Measurements from ENCODE around the gene NELFB. TPM values are rescaled to one million over a fixed set of nuclear protein-coding genes. Genes with fewer than 3 reads are reported as not detected.

NELFB gene
- total RNA-seq, 1 experiment from 2014 or later = 40.5 TPM

GRCh38 chr9:137247916-137248175 lies 7.3 kb upstream of the NELFB start:
- Mint-ChIP-seq H3K27ac (ENCODE audit: low read depth, unreplicated experiment) (no peak overlapping the region), H3K9me3 (ENCODE audit: unreplicated experiment) (no peaks in the 10 kb centered on the region), H3K4me1 (ENCODE audit: insufficient read depth, unreplicated experiment) (peaks cover 15% of the 10 kb centered on the region), H3K4me3 (ENCODE audit: unreplicated experiment) (no peak overlapping the region), H3K36me3 (ENCODE audit: insufficient read depth, unreplicated experiment) (peaks cover 16% of the 10 kb centered on the region), H3K27me3 (ENCODE audit: insufficient read depth, unreplicated experiment) (no peaks in the 10 kb centered on the region)
- POLR2A ChIA-PET = interaction anchor here (0.6 to 8.6 kb wide), 3 partner anchors 7 to 43 kb away, joined by 3 to 118 read pairs (median 4); partner anchors contain the start of gene NELFB
- no peak for TF ChIP-seq CTCF (IDR thresholded peaks at IDR 0.05; ENCODE audit: unreplicated experiment)
- no peak for DNase-seq (ENCODE audit: unreplicated experiment)
- intact Hi-C loops (cut with micrococcal nuclease) = no loop called here
- CTCF ChIA-PET = interaction anchor here (0.5 to 0.9 kb wide), 2 partner anchors 11 to 257 kb away, joined by 3 read pairs; no protein-coding TSS in a partner anchor
- BruUV-seq (replicated peaks) = no TSS peak

GRCh38 chr9:137250329-137251193 lies 4.6 kb upstream of the NELFB start:
- Mint-ChIP-seq H3K9me3 (ENCODE audit: unreplicated experiment) (no peaks in the 10 kb centered on the region), H3K4me3 (ENCODE audit: unreplicated experiment) (no peak overlapping the region), H3K27me3 (ENCODE audit: insufficient read depth, unreplicated experiment) (no peaks in the 10 kb centered on the region), H3K27ac (ENCODE audit: low read depth, unreplicated experiment) (no peak overlapping the region), H3K4me1 (ENCODE audit: insufficient read depth, unreplicated experiment) (no peaks in the 10 kb centered on the region), H3K36me3 (ENCODE audit: insufficient read depth, unreplicated experiment) (peaks cover 7% of the 10 kb centered on the region)
- ChIA-PET POLR2A (interaction anchor here (1.4 kb wide), 1 partner anchor 10 kb away, joined by 7 read pairs; the partner anchor contains the start of gene TUBB4B), CTCF (interaction anchor here (0.6 kb wide), 2 partner anchors 10 to 195 kb away, joined by 3 to 4 read pairs; no protein-coding TSS in a partner anchor)
- TF ChIP-seq CTCF (IDR thresholded peaks at IDR 0.05; ENCODE audit: unreplicated experiment) = no peak
- no TSS peak for BruUV-seq (replicated peaks)
- DNase-seq (ENCODE audit: unreplicated experiment) = no peak
- intact Hi-C loops (cut with micrococcal nuclease) = no loop called here

- BruUV-seq (replicated peaks) = no TSS peak
- H3K27ac Mint-ChIP-seq (ENCODE audit: low read depth, unreplicated experiment) = no peak within 1 kb of the TSS
- H3K27me3 Mint-ChIP-seq (ENCODE audit: insufficient read depth, unreplicated experiment) = no peaks in the 10 kb centered on the region
- intact Hi-C loops (cut with micrococcal nuclease) = no loop called here
- no peaks in the 10 kb centered on the region for H3K9me3 Mint-ChIP-seq (ENCODE audit: unreplicated experiment)
- no peak for DNase-seq (ENCODE audit: unreplicated experiment)
- no peak within 1 kb of the TSS for H3K4me3 Mint-ChIP-seq (ENCODE audit: unreplicated experiment)
- ChIA-PET CTCF (interaction anchor here (0.6 kb wide), 1 partner anchor 10 kb away, joined by 4 read pairs; no protein-coding TSS in a partner anchor), POLR2A (no interaction called here)
- H3K4me1 Mint-ChIP-seq (ENCODE audit: insufficient read depth, unreplicated experiment) = no peaks in the 10 kb centered on the region
- H3K36me3 Mint-ChIP-seq (ENCODE audit: insufficient read depth, unreplicated experiment) = peaks cover 7% of the 10 kb centered on the region
- no peak for TF ChIP-seq CTCF (IDR thresholded peaks at IDR 0.05; ENCODE audit: unreplicated experiment)
Measured at GRCh38 chr9:137251194-137251461, 4.0 kb upstream of the NELFB start, which contains the start of gene STPG3. Gene STPG3 (plus strand): TSS chr9:137251286. CDS start chr9:137251287, 1 bp downstream.

- ChIA-PET CTCF (no interaction called here), POLR2A (interaction anchor here (5.6 kb wide), 1 partner anchor 8 kb away, joined by 118 read pairs; the partner anchor contains the start of gene TUBB4B)
- H3K9me3 Mint-ChIP-seq (ENCODE audit: unreplicated experiment) = no peaks in the 10 kb centered on the region
- BruUV-seq (replicated peaks) = no TSS peak
- DNase-seq (ENCODE audit: unreplicated experiment) = no peak
- H3K4me1 Mint-ChIP-seq (ENCODE audit: insufficient read depth, unreplicated experiment) = no peaks in the 10 kb centered on the region
- peaks cover 10% of the 10 kb centered on the region for H3K36me3 Mint-ChIP-seq (ENCODE audit: insufficient read depth, unreplicated experiment)
- H3K27ac Mint-ChIP-seq (ENCODE audit: low read depth, unreplicated experiment) = no peak overlapping the region
- H3K27me3 Mint-ChIP-seq (ENCODE audit: insufficient read depth, unreplicated experiment) = no peaks in the 10 kb centered on the region
- TF ChIP-seq CTCF (IDR thresholded peaks at IDR 0.05; ENCODE audit: unreplicated experiment) = no peak
- intact Hi-C loops (cut with micrococcal nuclease) = no loop called here
- H3K4me3 Mint-ChIP-seq (ENCODE audit: unreplicated experiment) = no peak overlapping the region
Measured at GRCh38 chr9:137251490-137252268, 3.4 kb upstream of the NELFB start.
